Activated CD8-positive, alpha-beta T cell treated with anti-CD3 and anti-CD28 coated beads for 36 hours (primary cell): ENCODE data around the gene SLC15A2. TPM values are rescaled to one million over a fixed set of nuclear protein-coding genes. Genes with fewer than 3 reads are reported as not detected.

Experiments
- ATAC-seq: fragments of 200-7000 bp; cut with Tn5 transposase; one replicate; pipeline ENCODE4 v1.10.0; 2021; ENCODE audit warnings: mild to moderate bottlenecking, moderate library complexity
- CTCF ChIA-PET: fragments of 350-600 bp; sonication (Branson Sonifier 250); formaldehyde crosslinking; loops from one replicate; lab custom pipeline; 2021; ENCODE audit warnings: antibody characterized with exemption; lab: Charles Lee
- POLR2A ChIA-PET: fragments of 350-600 bp; sonication (Branson Sonifier 250); formaldehyde crosslinking; loops from one replicate; lab custom pipeline; 2021; ENCODE audit warnings: antibody characterized with exemption; lab: Charles Lee
- DNase-seq: peaks from one replicate; pipeline ENCODE4 v3.0.0-alpha.2; 2020
- H3K27ac Mint-ChIP-seq: one replicate; pipeline ENCODE4 v1.8.0; 2021; ENCODE audit warnings: mild to moderate bottlenecking, mixed read lengths
- H3K27me3 Mint-ChIP-seq: one replicate; pipeline ENCODE4 v1.8.0; 2021; ENCODE audit warnings: mixed read lengths
- H3K36me3 Mint-ChIP-seq: one replicate; pipeline ENCODE4 v1.8.0; 2021; ENCODE audit warnings: low read depth, mixed read lengths
- H3K4me1 Mint-ChIP-seq: one replicate; pipeline ENCODE4 v1.8.0; 2021; ENCODE audit warnings: low read depth, mixed read lengths
- H3K4me3 Mint-ChIP-seq: one replicate; pipeline ENCODE4 v1.8.0; 2021; ENCODE audit warnings: mild to moderate bottlenecking, moderate library complexity, mixed read lengths
- H3K9me3 Mint-ChIP-seq: one replicate; pipeline ENCODE4 v1.8.0; 2021; ENCODE audit warnings: mixed read lengths
- intact Hi-C: fragments of 100-400 bp; cut with micrococcal nuclease; formaldehyde crosslinking; loops from one replicate; pipeline ENCODE4 v1.10.0; 2022
- total RNA-seq, 2 experiments: library from RNA; stranded (reverse); gene quantifications; one replicate each; pipeline ENCODE4 v1.2.3, GENCODE V29; 2021
- TF ChIP-seq, protein P1 (sequence below): fragments of 200-600 bp; IDR thresholded peaks from one replicate; pipeline ENCODE4 v1.8.0; 2022; ENCODE audit warnings: antibody characterized with exemption, mild to moderate bottlenecking

The SLC15A2 gene
- total RNA-seq, 2 experiments from 2014 or later: 1.7 TPM

DNA sequence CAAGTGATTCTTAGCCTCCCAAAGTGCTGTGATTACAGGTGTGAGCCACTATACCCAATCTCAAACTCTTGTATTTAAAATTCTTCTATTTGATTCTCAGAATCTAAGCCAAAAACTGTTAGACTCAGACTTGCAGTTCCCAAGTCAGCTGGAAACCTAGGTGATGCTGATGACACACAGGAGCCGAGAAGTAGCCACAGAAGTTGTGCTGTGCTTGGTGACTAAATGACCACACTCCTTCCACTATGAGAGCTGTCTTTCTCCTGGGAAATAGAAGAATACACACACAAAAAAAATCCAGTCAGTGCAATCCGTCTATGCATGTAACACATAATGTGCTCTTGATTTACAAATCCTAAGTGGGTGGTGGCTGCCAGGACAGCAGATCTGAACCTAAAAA is 93.9 kb downstream of the SLC15A2 start:
- ChIA-PET POLR2A (no interaction called here), CTCF (no interaction called here)
- Mint-ChIP-seq H3K4me1 (no peaks in the 10 kb centered on the region), H3K27me3 (peaks cover 4% of the 10 kb centered on the region), H3K27ac (no peak overlapping the region), H3K4me3 (no peak overlapping the region), H3K9me3 (peaks cover 14% of the 10 kb centered on the region), H3K36me3 (peaks cover 6% of the 10 kb centered on the region)
- intact Hi-C loops: no loop called here
- TF ChIP-seq, protein P1, sequence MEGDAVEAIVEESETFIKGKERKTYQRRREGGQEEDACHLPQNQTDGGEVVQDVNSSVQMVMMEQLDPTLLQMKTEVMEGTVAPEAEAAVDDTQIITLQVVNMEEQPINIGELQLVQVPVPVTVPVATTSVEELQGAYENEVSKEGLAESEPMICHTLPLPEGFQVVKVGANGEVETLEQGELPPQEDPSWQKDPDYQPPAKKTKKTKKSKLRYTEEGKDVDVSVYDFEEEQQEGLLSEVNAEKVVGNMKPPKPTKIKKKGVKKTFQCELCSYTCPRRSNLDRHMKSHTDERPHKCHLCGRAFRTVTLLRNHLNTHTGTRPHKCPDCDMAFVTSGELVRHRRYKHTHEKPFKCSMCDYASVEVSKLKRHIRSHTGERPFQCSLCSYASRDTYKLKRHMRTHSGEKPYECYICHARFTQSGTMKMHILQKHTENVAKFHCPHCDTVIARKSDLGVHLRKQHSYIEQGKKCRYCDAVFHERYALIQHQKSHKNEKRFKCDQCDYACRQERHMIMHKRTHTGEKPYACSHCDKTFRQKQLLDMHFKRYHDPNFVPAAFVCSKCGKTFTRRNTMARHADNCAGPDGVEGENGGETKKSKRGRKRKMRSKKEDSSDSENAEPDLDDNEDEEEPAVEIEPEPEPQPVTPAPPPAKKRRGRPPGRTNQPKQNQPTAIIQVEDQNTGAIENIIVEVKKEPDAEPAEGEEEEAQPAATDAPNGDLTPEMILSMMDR: no peak
- ATAC-seq: peak; percentile 34
- DNase-seq: peak; percentile 14

DNA sequence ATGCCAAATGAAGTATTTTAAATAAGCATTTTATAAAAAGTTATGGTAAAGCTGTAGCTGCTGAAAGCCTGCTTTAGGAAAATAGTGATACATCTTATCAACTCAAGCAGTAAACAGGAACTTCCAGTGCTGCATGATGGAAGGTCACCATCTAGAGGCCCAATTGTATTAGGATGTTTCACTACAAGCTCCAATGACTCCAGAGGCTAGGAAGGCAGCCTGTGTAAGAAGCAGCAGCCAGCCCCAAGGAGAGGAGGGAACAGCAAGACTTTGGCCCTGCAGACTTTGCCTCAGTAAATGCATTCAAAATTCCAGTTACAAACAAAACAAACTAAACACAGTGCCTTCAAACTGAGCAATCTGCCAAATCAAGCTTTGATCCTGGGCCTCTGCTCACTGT is 95.7 kb downstream of the SLC15A2 start:
- Mint-ChIP-seq H3K4me1 (no peaks in the 10 kb centered on the region), H3K27ac (no peak overlapping the region), H3K36me3 (no peaks in the 10 kb centered on the region), H3K4me3 (no peak overlapping the region), H3K9me3 (peaks cover 2% of the 10 kb centered on the region), H3K27me3 (peaks cover 2% of the 10 kb centered on the region)
- TF ChIP-seq, protein P1: no peak
- DNase-seq (no peak), ATAC-seq (no peak)
- ChIA-PET CTCF (interaction anchor here (0.9 kb wide), 1 partner anchor 113 kb away, joined by 3 read pairs; no protein-coding TSS in a partner anchor), POLR2A (no interaction called here)
- intact Hi-C loops: no loop called here

DNA sequence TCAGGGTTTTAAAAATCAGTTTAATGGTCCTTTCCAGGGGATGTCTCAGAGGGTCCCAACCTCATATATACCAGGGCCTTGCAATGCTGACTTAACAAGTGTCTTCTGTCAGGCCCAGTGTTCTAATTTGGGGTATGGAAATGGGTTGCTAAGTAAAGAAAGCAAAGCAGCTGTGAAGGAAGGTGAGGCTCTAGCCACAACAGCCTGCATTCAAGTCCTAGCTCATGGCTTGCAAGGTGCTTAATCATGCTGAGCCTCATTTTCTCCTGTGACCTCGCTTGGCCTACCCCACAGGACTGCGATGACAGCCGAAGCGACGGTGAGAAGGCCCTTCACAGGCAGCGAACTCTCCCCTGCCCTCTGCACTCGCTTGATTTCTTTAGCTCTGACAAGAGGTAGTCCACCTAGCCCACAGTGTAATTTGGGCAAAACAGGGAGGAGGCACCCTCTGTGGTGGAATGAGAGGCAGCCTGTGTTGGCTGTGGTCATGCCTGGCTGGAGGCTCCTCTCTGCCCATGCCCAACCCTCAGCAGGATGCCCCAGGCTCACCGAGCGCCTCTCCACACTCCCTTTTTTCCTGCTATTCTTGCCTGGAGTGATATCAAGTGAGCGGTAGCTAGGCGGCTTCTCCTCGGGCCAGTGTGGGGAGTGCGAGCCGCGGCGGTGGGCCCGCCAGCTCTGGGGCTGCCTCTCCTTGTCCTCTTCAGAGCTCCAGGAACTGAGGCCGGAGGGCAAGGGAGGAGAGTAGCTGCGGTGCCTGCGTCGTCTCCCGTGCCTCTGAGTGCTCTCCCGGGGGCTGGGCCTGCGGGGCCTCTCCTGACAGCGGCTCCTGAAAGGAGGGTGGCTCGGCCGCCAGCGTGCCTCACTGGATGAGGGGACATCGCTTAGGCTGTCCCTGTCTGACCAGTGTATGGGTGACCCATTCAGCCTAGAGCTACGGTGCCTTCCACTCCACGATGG is 98.7 kb downstream of the SLC15A2 start:
- intact Hi-C loops: no loop called here
- DNase-seq (no peak), ATAC-seq (no peak)
- Mint-ChIP-seq H3K27me3 (no peaks in the 10 kb centered on the region), H3K27ac (no peak overlapping the region), H3K36me3 (no peaks in the 10 kb centered on the region), H3K4me3 (no peak overlapping the region), H3K9me3 (no peaks in the 10 kb centered on the region), H3K4me1 (peaks cover 10% of the 10 kb centered on the region)
- CTCF ChIA-PET: no interaction called here
- POLR2A ChIA-PET: interaction anchor here (0.6 kb wide), 1 partner anchor 40 kb away, joined by 3 read pairs; no protein-coding TSS in a partner anchor
- TF ChIP-seq, protein P1: no peak

Other genes starting within 250 kb of the SLC15A2 start
- gene HCLS1, start 233.5 kb upstream of the SLC15A2 start, total RNA-seq: 100 to 1,000 TPM; 196 to 199 TPM
- gene GOLGB1, start 144.7 kb upstream of the SLC15A2 start, total RNA-seq: 10 to 100 TPM; 15.0 to 16.4 TPM
- gene IQCB1, start 59.3 kb upstream of the SLC15A2 start, total RNA-seq: 10 to 100 TPM; 45.4 to 51.6 TPM
- 10 to 100 TPM; 13.4 to 14.4 TPM for gene EAF2, start 59.2 kb upstream of the SLC15A2 start, total RNA-seq
- not detected for gene ILDR1, start 127.8 kb downstream of the SLC15A2 start, total RNA-seq
- under 1 TPM; 0.43 to 0.52 TPM for gene CD86, start 161.0 kb downstream of the SLC15A2 start, total RNA-seq